Lung (tissue), 12 donors: ENCODE results near the gene PLAU. TPM values are rescaled to one million over a fixed set of nuclear protein-coding genes. Genes with fewer than 3 reads are reported as not detected.

Experiments used
- ATAC-seq: fragments of 200-7000 bp; cut with Tn5 transposase; one replicate; pipeline ENCODE4 v1.9.1; 2020; ENCODE audit warnings: moderate number of reproducible peaks; ENCODE audit not compliant: insufficient read depth, low FRiP score
- DNase-seq, 3 donors: peaks; one replicate each; pipeline ENCODE4 v3.0.0-alpha.2; 2013 to 2017
- H3K27ac ChIP-seq, 2 donors: one replicate each; pipeline ENCODE4 v1.5.1; 2013; ENCODE audit warnings: mild to moderate bottlenecking in 2 of 2, moderate library complexity in 2 of 2, control low read depth in 1 of 2, inconsistent platforms in 1 of 2, low read depth in 1 of 2, low read length in 1 of 2
- H3K27me3 ChIP-seq, 3 donors: one replicate each; pipeline ENCODE4 v1.5.1; 2013; ENCODE audit warnings: low read length in 2 of 3; ENCODE audit not compliant: control insufficient read depth in 3 of 3, insufficient read depth in 3 of 3
- H3K36me3 ChIP-seq, 4 donors: one replicate each; pipeline ENCODE4 v1.5.1; 2013; ENCODE audit warnings: low read length in 4 of 4, mild to moderate bottlenecking in 1 of 4, moderate library complexity in 1 of 4; ENCODE audit not compliant: control insufficient read depth in 4 of 4, insufficient read depth in 4 of 4
- H3K4me1 ChIP-seq, 5 donors: one replicate each; pipeline ENCODE4 v1.5.1; 2013; ENCODE audit warnings: low read length in 5 of 5, mild to moderate bottlenecking in 2 of 5, moderate library complexity in 1 of 5; ENCODE audit not compliant: control insufficient read depth in 5 of 5, insufficient read depth in 5 of 5
- H3K4me3 ChIP-seq: one replicate; pipeline ENCODE4 v1.5.1; 2013; ENCODE audit warnings: mild to moderate bottlenecking, control low read depth, moderate library complexity
- H3K9ac ChIP-seq, 2 donors: one replicate each; pipeline ENCODE4 v1.5.1; 2013; ENCODE audit warnings: low read length in 2 of 2, control low read depth in 1 of 2; ENCODE audit not compliant: insufficient read depth in 1 of 2
- H3K9me3 ChIP-seq, 4 donors: one replicate each; pipeline ENCODE4 v1.5.1; 2013; ENCODE audit warnings: low read length in 3 of 4, mild to moderate bottlenecking in 1 of 4, moderate library complexity in 1 of 4; ENCODE audit not compliant: control insufficient read depth in 4 of 4, insufficient read depth in 3 of 4
- WGBS, 2 donors: extraction: QIAGEN DNeasy Blood & Tissue Kit; methylation state at CpG; one replicate each; pipeline ENCODE4 v1.1.7; 2013; 5-methylcytosine and 5-hydroxymethylcytosine counted together
- polyA plus RNA-seq, 2 donors: library from polyadenylated mRNA; stranded (reverse); fragments of 200-250 nt; gene quantifications; one replicate each; pipeline ENCODE4 v1.2.1, GENCODE V29; 2013
- total RNA-seq, 2 donors: library from RNA; depleted of rRNA in 1 of 2; stranded (reverse); fragments of >200 nt in 1 of 2; gene quantifications; one replicate each; pipeline ENCODE4 v1.2.1, GENCODE V29; 2014 to 2021
- TF ChIP-seq, protein P1 (sequence below): IDR thresholded peaks from 2 replicates; pipeline ENCODE4 v1.5.1; 2012; ENCODE audit warnings: mild to moderate bottlenecking; ENCODE audit errors: control extremely low read depth, extremely low read depth
- donor health status: control.
- donor health status: control.
- donor health status: Bipolar disorder and iron deficiency.
- donor health status: healthy.
- donor health status: DM: yes; HTN: yes; CAD: no.

Gene PLAU
- total and polyA plus RNA-seq, 4 donors: 11.6 to 36.7 (median 18.3) TPM

DNA sequence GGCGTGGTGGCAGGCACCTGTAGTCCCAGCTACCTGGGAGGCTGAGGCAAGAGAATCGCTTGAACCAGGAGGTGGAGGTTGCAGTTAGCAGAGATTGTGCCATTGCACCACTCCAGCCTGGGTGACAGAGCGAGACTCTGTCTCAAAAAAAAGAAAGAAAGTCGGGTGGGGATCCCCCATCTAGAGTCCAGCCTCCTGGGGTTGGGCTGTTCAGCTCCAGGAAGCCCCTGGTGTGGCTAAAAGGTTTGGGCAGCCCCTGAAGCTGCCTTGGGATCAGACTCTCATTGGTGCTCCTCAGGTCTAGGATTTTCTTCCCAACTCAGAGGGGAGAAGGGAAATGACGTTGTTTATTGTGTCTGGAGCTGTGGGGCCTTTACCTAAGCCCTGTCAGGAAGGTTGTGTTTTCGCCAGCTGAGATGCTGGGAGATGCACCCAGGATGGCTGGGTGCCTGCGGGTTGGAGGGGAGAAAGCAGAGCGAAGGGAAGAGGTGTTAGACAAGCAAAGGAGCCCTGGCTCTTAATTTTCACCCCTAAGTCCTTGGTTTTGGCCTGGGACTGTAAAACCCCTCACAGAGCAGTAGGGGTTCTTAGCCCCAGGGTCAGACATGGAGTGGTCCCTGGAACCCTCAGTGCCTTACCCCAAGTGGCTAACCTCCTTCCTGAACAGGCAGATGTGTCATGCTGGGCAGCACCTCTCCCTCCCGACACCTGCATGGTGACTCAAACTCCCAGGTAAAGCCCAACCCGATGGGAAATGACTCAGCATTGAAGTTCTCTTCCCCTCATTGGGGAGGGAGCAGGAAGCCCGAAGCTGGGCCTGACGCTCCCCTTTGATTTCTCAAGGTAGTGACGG, 21.1 kb downstream of the PLAU start:
- no peak overlapping the region for H3K9ac ChIP-seq
- DNase-seq: no peak
- H3K4me3 ChIP-seq: no peak overlapping the region
- ATAC-seq: peak; percentile 69
- 56 to 68% methylated on average over 13 of the region's 13 CpGs for WGBS, 2 donors
- no peaks in the 10 kb centered on the region for H3K36me3 ChIP-seq
- H3K4me1 ChIP-seq: peaks cover 0 to 2% (median 0%) of the 10 kb centered on the region in 5 donors
- TF ChIP-seq, protein P1, sequence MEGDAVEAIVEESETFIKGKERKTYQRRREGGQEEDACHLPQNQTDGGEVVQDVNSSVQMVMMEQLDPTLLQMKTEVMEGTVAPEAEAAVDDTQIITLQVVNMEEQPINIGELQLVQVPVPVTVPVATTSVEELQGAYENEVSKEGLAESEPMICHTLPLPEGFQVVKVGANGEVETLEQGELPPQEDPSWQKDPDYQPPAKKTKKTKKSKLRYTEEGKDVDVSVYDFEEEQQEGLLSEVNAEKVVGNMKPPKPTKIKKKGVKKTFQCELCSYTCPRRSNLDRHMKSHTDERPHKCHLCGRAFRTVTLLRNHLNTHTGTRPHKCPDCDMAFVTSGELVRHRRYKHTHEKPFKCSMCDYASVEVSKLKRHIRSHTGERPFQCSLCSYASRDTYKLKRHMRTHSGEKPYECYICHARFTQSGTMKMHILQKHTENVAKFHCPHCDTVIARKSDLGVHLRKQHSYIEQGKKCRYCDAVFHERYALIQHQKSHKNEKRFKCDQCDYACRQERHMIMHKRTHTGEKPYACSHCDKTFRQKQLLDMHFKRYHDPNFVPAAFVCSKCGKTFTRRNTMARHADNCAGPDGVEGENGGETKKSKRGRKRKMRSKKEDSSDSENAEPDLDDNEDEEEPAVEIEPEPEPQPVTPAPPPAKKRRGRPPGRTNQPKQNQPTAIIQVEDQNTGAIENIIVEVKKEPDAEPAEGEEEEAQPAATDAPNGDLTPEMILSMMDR: no peak
- no peaks in the 10 kb centered on the region for H3K27me3 ChIP-seq
- no peaks in the 10 kb centered on the region for H3K9me3 ChIP-seq
- H3K27ac ChIP-seq: no peak overlapping the region

DNA sequence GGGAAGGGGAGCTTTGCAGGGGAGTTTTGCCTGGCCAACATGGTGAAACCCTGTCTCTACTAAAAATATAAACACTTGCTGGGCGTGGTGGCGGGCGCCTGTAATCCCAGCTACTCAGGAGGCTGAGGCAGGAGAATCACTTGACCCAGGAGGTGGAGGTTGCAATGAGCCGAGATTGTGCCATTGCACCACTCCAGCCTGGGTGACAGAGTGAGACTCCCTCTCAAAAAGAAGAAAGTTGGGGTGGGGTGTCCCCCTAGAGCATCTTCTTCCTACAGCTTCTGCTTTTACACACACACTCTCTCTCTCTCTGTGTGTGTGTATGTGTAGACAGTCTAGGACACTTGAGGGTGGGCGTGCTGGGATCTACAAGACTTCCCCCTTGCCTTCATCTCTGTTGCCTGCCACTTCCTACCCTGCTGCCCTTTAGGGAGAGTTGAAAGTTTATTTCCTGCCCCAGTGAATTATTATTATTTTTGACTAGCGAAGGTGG, 21.7 kb downstream of the PLAU start:
- Histone ChIP-seq H3K4me1 (peaks cover 0 to 2% (median 0%) of the 10 kb centered on the region in 5 donors), H3K36me3 (no peaks in the 10 kb centered on the region), H3K9ac (no peak overlapping the region), H3K27me3 (no peaks in the 10 kb centered on the region), H3K4me3 (no peak overlapping the region), H3K27ac (peak overlapping the region in 1 of 2 donors; percentile 39), H3K9me3 (no peaks in the 10 kb centered on the region)
- DNase-seq (no peak), ATAC-seq (no peak)
- WGBS, 2 donors: 54 to 79% methylated on average over 6 of the region's 6 CpGs
- TF ChIP-seq, protein P1: no peak

DNA sequence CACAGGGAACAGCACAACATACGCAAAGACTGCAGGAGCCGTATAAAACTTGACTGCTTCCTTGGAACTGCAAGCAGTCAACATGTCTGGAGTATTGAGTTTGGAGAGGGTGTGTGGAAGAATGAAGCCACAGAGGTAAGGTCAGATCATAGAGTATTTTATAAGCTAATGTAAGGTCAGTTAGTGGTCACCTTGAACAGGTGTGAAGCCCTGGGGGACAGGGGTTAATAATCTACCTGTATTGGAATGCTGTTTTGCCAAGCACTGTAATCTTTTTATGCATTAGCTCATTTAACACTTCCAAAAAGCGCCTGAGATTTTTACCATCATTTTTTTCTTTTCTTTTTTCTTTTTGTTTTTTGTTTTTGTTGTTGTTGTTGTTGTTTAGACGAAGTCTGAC, 23.1 kb downstream of the PLAU start:
- Histone ChIP-seq H3K9me3 (no peaks in the 10 kb centered on the region), H3K4me3 (no peak overlapping the region), H3K4me1 (peaks cover 0 to 2% (median 0%) of the 10 kb centered on the region in 5 donors), H3K9ac (no peak overlapping the region), H3K27ac (no peak overlapping the region), H3K36me3 (no peaks in the 10 kb centered on the region), H3K27me3 (no peaks in the 10 kb centered on the region)
- ATAC-seq (no peak), DNase-seq (no peak)
- TF ChIP-seq, protein P1: no peak
- 92 to 95% methylated on average over 4 of the region's 4 CpGs for WGBS, 2 donors
